Measurements from ENCODE around the gene ATG16L1.
A peak's percentile ranks its signal among the peaks of the same experiment; 100 is the strongest.

ATG16L1 gene

GRCh38 chr2:233261819-233262555, 10.5 kb downstream of the ATG16L1 start:
- DNase-seq, result peak; percentile 43

- DNase-seq, result no peak
These were observed 11.1 kb downstream of the ATG16L1 start for GRCh38 chr2:233262562-233262961.

- no peak for DNase-seq
These were observed 11.6 kb downstream of the ATG16L1 start for GRCh38 chr2:233263045-233263570.

GRCh38 chr2:233264667-233265066, 13.2 kb downstream of the ATG16L1 start:
- DNase-seq, result no peak

GRCh38 chr2:233265899-233266431, 14.5 kb downstream of the ATG16L1 start:
- no peak for DNase-seq

GRCh38 chr2:233266481-233266880, 15.0 kb downstream of the ATG16L1 start:
- no peak for DNase-seq

GRCh38 chr2:233267516-233268245, 16.2 kb downstream of the ATG16L1 start:
- DNase-seq, result peak; percentile 86

GRCh38 chr2:233270366-233270765, 18.9 kb downstream of the ATG16L1 start:
- DNase-seq, result no peak

- DNase-seq, result no peak
These were observed 19.5 kb downstream of the ATG16L1 start for GRCh38 chr2:233270951-233271350.

- DNase-seq, result no peak
These were observed 20.2 kb downstream of the ATG16L1 start for GRCh38 chr2:233271693-233272092.

GRCh38 chr2:233273120-233273519, 21.6 kb downstream of the ATG16L1 start:
- DNase-seq, result no peak

- DNase-seq, result no peak
These were observed 23.8 kb downstream of the ATG16L1 start for GRCh38 chr2:233275223-233275622.

GRCh38 chr2:233278921-233279320, 27.4 kb downstream of the ATG16L1 start:
- DNase-seq, result no peak

GRCh38 chr2:233280114-233280693, 28.7 kb downstream of the ATG16L1 start:
- no peak for DNase-seq

- no peak for DNase-seq
These were observed 30.1 kb downstream of the ATG16L1 start for GRCh38 chr2:233281553-233281952.

GRCh38 chr2:233281992-233282603, 30.6 kb downstream of the ATG16L1 start:
- no peak for DNase-seq

- no peak for DNase-seq
These were observed 34.4 kb downstream of the ATG16L1 start for GRCh38 chr2:233285921-233286320.

GRCh38 chr2:233287871-233288270, 36.4 kb downstream of the ATG16L1 start:
- DNase-seq, result no peak

- DNase-seq, result no peak
These were observed 37.2 kb downstream of the ATG16L1 start for GRCh38 chr2:233288663-233289062.

- DNase-seq, result no peak
These were observed 38.2 kb downstream of the ATG16L1 start for GRCh38 chr2:233289648-233290047.

GRCh38 chr2:233290051-233290845, 38.8 kb downstream of the ATG16L1 start:
- DNase-seq, result no peak

GRCh38 chr2:233295891-233296290, 44.4 kb downstream of the ATG16L1 start:
- no peak for DNase-seq
